ENCODE data around the gene ASXL1.

DNA sequence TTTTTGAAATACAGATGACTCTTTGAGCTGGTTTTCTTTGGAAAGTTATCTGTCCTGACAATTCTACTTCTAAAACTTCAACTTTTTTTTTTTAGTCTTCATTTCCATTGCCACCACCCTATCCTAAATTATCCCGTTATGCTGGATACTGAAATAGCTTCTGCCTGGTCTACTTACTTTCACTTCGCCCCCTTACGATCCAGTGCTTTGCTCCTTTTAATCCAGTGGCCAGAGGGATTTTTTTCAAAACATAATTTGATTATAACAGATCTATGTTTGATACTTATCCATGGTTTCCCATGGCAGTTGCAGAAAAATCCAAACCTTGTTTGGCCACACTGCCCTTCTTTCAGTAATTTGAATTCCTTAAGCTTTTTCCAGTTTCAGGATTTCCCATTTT, 27.4 kb downstream of the ASXL1 start:
- TF ChIP-seq GATA2 (IDR thresholded peaks at IDR 0.05; ENCODE audit: low read depth, low read length) (no peak), GATA3 (IDR thresholded peaks at IDR 0.05; ENCODE audit: low read depth, low read length) (no peak)

All from SH-SY5Y (cell line).